ENCODE measurements around the gene PRDM16.

The PRDM16 gene

DNA sequence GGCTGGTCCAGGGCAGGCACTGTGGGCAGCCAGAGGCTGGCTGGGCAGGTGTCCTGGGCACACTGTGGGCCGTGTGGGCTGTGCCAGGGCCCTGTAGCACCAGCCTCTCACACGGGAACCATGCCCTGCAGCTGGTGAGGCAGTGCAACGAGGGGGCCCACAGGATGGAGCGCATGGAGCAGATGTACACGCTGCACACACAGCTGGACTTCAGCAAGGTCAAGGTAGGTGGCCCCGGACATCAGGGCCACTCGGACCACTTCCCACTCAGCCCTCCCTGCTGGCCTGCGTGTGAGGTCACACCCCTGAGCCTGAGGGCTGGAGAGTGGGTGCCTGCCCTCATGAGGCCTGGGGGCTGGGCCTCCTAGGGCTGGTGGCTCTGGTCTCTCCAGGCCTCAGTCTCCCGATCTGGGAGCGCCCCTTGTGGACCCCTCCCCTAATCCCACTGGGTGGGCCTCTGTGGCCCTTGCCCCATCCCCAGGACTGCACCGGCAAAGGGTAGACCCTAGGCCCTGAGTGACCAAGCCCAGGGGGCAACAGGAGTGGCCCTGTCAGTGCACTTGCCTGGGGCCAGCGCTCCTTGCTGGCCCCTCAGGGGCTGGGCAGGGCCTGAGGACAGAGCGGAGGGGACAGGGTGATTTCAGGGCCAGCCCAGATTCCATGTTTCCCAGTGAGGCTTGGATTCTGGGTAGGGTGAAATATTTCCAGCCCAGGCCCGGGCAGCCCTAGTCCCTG is 407.0 kb downstream of the PRDM16 start:
- no peak overlapping the region for H3K9ac ChIP-seq (ENCODE audit: low read depth, low read length)
- no peak overlapping the region for H2AFZ ChIP-seq (ENCODE audit: low read depth, low read length)
- no peaks in the 10 kb centered on the region for H3K36me3 ChIP-seq (ENCODE audit: insufficient read depth, low read length)
- H3K79me2 ChIP-seq (ENCODE audit: insufficient read depth, low read length): no peaks in the 10 kb centered on the region
- ATAC-seq (ENCODE audit: insufficient read depth, low read depth): no peak
- H3K4me1 ChIP-seq (ENCODE audit: insufficient read depth, low read length): no peaks in the 10 kb centered on the region
- TF ChIP-seq EZH2 (IDR thresholded peaks at IDR 0.05; ENCODE audit: borderline replicate concordance, low read depth, low read length, severe bottlenecking): no peak
- TF ChIP-seq, protein P1, sequence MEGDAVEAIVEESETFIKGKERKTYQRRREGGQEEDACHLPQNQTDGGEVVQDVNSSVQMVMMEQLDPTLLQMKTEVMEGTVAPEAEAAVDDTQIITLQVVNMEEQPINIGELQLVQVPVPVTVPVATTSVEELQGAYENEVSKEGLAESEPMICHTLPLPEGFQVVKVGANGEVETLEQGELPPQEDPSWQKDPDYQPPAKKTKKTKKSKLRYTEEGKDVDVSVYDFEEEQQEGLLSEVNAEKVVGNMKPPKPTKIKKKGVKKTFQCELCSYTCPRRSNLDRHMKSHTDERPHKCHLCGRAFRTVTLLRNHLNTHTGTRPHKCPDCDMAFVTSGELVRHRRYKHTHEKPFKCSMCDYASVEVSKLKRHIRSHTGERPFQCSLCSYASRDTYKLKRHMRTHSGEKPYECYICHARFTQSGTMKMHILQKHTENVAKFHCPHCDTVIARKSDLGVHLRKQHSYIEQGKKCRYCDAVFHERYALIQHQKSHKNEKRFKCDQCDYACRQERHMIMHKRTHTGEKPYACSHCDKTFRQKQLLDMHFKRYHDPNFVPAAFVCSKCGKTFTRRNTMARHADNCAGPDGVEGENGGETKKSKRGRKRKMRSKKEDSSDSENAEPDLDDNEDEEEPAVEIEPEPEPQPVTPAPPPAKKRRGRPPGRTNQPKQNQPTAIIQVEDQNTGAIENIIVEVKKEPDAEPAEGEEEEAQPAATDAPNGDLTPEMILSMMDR (IDR thresholded peaks at IDR 0.05; ENCODE audit: borderline replicate concordance, extremely low read depth, low read length, poor library complexity, severe bottlenecking): no peak
- H3K27me3 ChIP-seq (ENCODE audit: insufficient read depth, low read length, poor library complexity): no peaks in the 10 kb centered on the region
- H3K9me3 ChIP-seq (ENCODE audit: insufficient read depth, low read length, severe bottlenecking): no peaks in the 10 kb centered on the region
- no peak overlapping the region for H3K27ac ChIP-seq (ENCODE audit: low read length)
- no peak for DNase-seq
- no peak overlapping the region for H3K4me3 ChIP-seq (ENCODE audit: low read depth in 1 of 2, low read length in 2 of 2)
- 0 out of 2 replicates have a peak, but pooled peaks cover 9% of the 10 kb centered on the region for H4K20me1 ChIP-seq (ENCODE audit: insufficient read depth, low read length)
- no peak overlapping the region for H3K4me2 ChIP-seq (ENCODE audit: insufficient read depth, low read length)

DNA sequence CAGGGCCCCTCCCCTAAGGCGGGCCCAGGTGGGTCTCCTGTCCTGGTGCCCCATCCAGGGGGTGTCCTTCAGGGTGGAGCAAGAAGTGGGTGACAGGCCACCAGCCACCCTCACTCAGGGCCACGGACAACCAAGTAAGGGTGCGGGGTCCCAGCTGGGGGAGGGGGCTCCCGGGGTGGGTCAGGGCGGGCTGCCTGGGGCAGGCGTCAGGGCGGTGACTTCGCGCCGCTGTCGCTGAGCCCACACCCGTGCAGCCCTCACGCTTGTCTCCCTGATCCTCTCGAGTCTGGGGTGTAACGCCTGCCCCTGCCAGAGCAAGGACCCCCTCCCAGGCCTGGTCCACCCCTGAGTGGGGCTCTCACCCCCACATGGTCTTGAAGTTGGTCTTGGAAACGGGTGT is 407.7 kb downstream of the PRDM16 start:
- no peak overlapping the region for H2AFZ ChIP-seq (ENCODE audit: low read depth, low read length)
- TF ChIP-seq, protein P1 (IDR thresholded peaks at IDR 0.05; ENCODE audit: borderline replicate concordance, extremely low read depth, low read length, poor library complexity, severe bottlenecking): no peak
- no peak for TF ChIP-seq EZH2 (IDR thresholded peaks at IDR 0.05; ENCODE audit: borderline replicate concordance, low read depth, low read length, severe bottlenecking)
- no peaks in the 10 kb centered on the region for H3K27me3 ChIP-seq (ENCODE audit: insufficient read depth, low read length, poor library complexity)
- H3K4me2 ChIP-seq (ENCODE audit: insufficient read depth, low read length): no peak overlapping the region
- no peak overlapping the region for H3K4me3 ChIP-seq (ENCODE audit: low read depth in 1 of 2, low read length in 2 of 2)
- H3K4me1 ChIP-seq (ENCODE audit: insufficient read depth, low read length): no peaks in the 10 kb centered on the region
- H3K36me3 ChIP-seq (ENCODE audit: insufficient read depth, low read length): no peaks in the 10 kb centered on the region
- H3K79me2 ChIP-seq (ENCODE audit: insufficient read depth, low read length): no peaks in the 10 kb centered on the region
- peaks cover 9% of the 10 kb centered on the region; the same call in 1 of the 2 replicates for H4K20me1 ChIP-seq (ENCODE audit: insufficient read depth, low read length)
- no peak overlapping the region for H3K9ac ChIP-seq (ENCODE audit: low read depth, low read length)
- ATAC-seq (ENCODE audit: insufficient read depth, low read depth): no peak
- no peak for DNase-seq
- no peaks in the 10 kb centered on the region for H3K9me3 ChIP-seq (ENCODE audit: insufficient read depth, low read length, severe bottlenecking)
- H3K27ac ChIP-seq (ENCODE audit: low read length): no peak overlapping the region

DNA sequence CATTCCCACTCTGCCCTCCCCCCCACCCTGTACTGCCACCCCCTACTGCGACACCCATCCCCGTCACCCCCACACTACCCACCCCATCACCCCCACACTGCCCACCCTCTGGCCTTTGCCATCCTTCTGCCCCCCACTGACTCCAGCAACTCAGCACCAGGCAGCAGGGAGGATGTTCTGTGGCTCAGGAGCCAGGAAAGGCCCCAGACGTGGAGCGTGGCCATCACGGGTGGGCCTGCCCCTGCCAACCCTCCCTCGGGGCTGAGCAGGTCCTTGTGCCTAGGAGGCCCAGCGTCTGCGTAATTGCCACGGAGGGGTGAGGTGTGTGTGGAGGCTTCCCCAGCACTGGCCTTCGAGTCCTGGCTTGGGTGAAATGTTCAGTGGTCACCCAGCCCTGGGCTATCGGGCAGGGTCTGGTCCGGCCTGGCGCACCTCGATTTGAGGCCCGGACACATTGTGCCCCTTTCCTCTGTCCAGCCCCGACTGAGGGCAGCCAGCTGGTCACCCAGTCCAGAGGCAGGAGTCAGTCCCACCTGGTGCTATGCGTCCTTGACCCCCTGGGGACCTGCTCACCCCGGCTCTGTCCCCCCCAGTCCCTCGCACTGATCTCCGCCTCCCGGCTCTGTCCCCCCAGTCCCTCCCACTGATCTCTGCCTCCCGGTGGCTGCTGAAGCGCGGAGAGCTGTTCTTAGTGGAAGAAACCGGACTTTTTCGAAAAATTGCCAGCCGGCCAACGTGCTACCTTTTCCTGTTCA is 408.4 kb downstream of the PRDM16 start:
- Histone ChIP-seq H3K4me1 (ENCODE audit: insufficient read depth, low read length) (no peaks in the 10 kb centered on the region), H3K27ac (ENCODE audit: low read length) (no peak overlapping the region), H3K9ac (ENCODE audit: low read depth, low read length) (no peak overlapping the region), H3K27me3 (ENCODE audit: insufficient read depth, low read length, poor library complexity) (no peaks in the 10 kb centered on the region), H3K4me3 (ENCODE audit: low read depth in 1 of 2, low read length in 2 of 2) (no peak overlapping the region), H2AFZ (ENCODE audit: low read depth, low read length) (no peak overlapping the region), H4K20me1 (ENCODE audit: insufficient read depth, low read length) (peaks cover 9% of the 10 kb centered on the region; the same call in 1 of the 2 replicates), H3K79me2 (ENCODE audit: insufficient read depth, low read length) (no peaks in the 10 kb centered on the region), H3K9me3 (ENCODE audit: insufficient read depth, low read length, severe bottlenecking) (no peaks in the 10 kb centered on the region), H3K36me3 (ENCODE audit: insufficient read depth, low read length) (no peaks in the 10 kb centered on the region), H3K4me2 (ENCODE audit: insufficient read depth, low read length) (no peak overlapping the region)
- DNase-seq (no peak), ATAC-seq (ENCODE audit: insufficient read depth, low read depth) (no peak)
- TF ChIP-seq, protein P1 (IDR thresholded peaks at IDR 0.05; ENCODE audit: borderline replicate concordance, extremely low read depth, low read length, poor library complexity, severe bottlenecking): no peak
- no peak for TF ChIP-seq EZH2 (IDR thresholded peaks at IDR 0.05; ENCODE audit: borderline replicate concordance, low read depth, low read length, severe bottlenecking)
